GM21515 (cell line): ENCODE results near the gene SMIM24.
"Not testable (repeated sequence)": the region's sequence is repeated elsewhere in the genome, so short reads cannot be mapped to it uniquely, and the experiment has no call there.

Source experiments
- ATAC-seq: cut with Tn5 transposase; IDR thresholded peaks from one replicate; pipeline ENCODE4 v1.9.1; 2021; ENCODE audit not compliant: unreplicated experiment

Gene SMIM24

DNA sequence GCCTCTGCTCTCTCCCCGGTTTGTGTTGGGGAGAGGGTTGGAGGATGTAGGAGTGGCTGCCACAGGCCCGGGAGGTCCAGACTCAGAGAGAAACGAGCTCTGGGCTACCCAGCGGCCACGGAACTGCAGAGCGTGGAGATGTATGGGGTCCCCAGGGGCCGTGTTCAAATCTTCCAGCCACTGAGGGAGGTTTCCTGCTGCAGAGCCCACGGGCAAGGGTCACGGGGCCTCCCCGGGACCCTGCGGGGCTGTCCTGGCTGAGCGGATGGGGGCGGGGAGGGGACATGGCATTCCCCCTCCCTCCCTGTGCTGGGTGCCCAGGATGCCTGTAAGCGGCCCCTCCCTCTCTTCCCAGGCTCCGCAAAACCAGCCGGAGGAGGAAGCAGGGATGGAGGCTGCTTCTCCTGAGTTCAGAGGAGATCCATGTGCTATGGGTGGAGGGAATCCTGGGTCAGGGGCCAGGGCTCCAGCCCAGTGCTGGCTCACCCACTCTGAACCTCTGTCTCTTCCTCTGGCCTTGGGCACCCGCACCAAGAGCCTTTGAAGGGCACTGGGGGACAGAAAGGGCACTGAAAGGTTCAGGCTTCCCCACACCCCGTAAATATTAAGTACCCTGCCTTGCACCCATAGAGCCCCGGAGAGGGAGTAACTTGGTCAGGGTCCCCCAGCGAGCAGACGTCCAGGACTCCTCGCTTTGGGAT, 22.6 kb downstream of the SMIM24 start:
- no peak for ATAC-seq

DNA sequence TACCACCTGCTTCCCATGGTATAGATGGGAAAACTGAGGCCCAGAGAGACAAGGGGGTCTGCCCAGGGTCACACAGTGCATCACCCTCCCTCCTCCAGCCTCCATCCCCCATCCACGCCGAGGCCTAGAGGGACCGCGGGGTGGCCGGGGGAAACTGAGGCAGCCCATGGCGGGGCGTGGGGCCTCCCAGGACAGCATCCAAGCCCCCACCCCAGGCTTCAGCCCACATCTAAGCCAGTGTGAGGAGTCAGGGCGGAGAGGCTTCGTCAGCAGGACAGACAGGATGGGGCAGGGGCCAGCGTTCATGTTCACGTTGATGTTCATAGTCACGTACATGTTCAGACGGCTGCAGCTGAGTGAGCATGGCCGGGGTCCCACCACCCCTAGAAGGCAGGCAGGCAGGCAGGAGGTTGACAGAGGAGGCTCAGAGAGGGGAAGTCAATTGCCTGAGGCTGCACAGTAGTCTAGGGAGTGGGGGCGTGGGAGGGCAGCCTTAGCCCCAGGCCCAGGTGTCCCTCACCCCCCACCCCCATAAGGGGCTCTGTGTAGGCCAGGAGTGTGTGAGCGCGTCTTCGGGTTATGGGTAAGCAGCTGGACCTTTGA, 23.3 kb downstream of the SMIM24 start:
- ATAC-seq = no peak

DNA sequence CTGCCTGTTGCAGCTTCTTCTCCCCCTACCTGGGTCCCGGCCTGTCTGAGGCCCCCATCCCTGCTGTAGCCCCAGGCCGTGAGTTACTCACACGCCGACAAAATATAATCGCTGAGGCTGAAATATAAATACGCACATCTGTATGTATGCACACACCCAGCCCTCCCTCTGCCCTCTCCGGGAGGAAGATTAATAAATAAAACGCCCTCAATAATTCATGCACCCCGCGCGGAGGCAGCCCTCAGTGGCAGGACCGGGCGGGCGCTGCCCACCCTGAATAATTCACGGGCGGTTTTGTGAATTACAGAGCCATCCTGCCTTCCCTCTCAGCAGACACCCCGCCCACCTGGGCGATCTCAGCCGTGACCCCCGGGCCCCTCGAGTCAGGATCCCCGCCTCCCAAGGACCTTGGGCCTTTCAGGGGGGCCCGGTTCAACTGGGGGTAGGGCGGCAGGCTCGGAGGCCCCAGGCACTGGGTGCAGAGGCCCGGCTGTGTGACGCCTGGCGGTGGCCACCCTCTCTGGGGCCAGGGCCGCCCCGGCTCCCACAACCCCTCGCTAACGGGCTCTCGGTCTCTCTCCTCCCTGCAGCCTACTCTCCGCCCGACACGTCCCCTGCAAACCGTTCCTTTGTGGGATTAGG, 24.2 kb downstream of the SMIM24 start:
- ATAC-seq = no peak

DNA sequence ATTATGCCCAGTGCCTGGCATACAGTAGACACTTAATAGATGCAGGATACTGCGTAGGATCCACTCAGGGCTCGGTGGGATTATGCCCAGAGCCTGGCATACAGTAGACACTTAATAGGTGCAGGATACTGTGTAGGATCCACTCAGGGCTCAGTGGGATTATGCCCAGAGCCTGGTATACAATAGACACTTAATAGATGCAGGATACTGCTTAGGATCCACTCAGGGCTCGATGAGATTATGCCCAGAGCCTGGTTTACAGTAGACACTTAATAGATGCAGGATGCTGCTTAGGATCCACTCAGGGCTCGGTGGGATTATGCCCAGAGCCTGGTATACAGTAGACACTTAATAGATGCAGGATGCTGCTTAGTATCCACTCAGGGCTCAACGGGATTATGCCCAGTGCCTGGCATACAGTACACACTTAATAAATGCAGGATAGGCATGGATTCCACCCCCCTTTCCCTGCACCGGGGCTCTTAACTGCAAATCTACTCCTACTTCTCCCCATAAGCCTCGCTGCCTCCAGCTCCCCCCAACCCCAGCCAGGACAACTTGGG, 24.9 kb downstream of the SMIM24 start:
- ATAC-seq = no peak

DNA sequence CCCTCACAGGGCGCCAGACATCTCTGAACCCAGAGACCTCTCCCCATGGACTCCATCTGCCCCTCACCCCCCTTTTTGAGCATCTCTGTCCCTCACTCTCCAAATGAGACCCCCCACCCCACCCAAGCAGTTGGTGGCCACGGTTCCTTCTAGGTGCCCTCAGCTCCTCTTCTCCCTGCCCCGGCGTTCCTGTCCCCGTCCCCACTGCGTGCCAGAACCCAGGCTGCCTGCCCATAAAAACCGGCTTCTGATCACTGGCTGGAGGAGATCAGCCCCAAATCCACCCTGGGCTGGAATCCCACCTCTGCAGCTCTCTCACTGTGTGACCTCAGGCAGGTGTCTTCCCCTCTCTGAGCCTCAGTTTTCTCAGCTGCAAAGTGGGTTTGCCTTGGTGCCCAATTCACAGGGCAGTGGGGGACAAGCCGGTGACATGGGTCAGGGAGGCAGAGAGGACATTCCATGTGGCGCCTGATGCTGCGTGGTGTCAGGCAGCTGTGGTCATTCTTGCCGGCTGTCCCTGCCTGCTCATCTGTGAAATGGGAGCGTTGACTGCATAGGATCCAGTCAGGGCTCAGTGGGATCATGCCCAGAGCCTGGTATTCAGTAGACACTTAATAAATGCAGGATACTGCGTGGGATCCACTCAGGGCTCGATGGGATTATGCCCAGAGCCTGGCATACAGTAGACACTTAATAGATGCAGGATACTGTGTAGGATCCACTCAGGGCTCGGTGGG, 25.5 kb downstream of the SMIM24 start:
- ATAC-seq = no peak

DNA sequence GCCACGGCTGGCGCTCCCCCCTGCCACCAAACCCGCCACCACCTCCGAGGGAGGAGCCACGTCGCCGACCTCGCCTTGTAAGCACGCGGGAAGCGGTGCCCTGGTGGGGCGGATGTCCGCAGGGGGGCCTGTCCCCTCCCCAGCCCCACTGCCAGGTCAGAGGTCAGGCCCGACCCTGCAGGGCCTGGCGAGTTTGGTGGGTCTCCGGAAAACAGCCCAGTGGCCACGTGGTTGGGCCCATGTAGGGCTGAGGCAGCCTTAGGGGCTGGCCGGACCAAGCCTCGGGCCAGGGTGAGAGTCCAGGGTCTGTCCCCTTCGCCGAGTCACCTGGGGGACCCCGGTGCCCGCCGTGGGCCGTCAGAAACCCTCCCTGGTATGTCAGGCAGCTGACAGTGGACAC, 26.5 kb downstream of the SMIM24 start:
- no peak for ATAC-seq

DNA sequence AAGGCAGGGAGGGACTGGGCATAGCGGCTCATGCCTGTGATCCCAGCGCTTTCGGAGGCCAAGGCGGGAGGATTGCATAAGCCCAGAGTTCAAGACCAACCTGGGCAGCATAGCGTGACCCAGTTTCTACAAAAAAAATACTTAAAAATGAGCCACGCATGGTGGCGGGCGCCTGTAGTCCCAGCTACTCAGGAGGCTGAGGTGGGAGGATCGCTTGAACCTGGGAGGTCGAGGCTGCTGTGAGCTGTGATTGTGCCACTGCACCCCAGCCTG, 27.4 kb downstream of the SMIM24 start:
- not testable (repeated sequence) for ATAC-seq

DNA sequence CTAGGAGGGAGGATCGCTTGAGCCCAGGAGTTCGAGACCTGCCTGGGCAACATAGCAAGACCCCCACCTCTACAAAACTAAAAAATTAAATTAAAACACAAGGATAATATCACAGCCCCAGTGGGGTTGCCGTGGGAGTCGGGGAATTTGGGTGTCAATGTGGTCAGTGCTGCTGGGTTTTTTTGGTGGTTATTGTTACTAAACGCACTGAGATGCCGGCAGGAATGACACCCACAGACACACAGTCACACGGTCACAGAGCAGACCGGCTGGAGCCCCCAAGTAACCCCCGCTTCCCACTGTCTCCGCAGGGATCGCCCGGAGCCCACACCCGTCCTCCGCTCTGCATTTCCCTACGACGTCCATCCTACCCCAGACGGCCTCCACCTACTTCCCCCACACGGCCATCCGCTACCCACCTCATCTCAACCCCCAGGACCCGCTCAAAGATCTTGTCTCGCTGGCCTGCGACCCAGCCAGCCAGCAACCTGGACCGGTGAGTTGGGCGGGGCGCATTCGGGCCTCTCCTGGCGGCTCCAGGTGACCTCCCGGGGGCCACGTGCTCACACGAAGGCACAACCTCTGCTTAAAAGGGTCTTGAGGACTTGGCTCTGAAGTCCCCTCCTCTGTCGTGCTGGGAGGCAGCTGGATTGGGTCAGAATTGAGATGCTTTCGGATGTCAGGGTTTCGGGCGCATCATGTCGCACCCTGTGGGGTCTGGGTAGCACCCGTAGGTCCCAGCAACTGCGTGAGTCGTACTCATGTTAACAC, 28.0 kb downstream of the SMIM24 start:
- no peak for ATAC-seq

DNA sequence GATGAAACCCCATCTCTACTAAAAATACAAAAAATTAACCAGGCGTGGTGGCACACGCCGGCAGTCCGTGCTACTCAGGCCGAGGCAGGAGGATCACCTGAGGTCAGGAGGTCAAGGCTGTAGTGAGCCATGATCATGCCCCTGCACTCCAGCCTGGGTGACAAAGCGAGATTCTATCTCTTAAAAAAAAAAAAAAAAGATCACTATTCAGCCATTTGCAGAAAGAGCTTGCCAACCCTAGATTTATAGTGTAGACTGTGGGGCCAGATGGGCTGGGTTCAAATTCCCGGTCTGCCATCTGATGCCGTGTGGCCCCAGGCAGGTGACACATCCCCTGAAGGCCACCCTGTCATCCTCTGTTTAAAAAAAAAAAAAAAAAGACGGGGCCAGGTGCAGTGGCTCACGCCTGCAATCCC, 28.9 kb downstream of the SMIM24 start:
- no peak for ATAC-seq

DNA sequence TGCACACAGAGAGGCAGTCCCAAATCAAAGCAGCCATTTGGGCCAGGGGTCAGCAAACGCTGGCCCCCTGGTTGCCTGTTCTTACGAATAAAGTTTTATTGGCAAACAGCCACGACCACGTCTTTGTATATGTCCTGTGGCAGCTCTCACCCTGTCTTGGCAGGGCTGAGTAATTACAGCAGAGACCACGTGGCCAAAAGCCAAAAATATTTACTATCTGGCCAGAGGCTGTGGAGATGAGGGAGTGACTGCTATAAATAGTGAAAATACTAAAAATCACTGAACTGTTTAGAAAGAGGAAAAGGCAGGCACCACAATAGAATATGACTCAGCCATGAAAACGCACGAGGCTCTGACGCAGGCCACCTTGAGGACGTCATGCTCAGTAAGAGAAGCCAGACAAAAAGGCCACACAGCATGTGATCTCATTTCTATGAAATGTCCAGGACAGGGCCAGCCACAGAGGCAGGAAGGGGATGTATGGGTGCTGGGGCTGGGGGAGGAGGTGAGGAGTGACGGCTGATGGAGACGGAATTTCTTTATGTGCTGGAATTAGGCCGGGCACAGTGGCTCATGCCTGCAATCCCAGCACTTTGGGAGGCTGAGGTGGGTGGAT, 29.4 kb downstream of the SMIM24 start:
- ATAC-seq = no peak

DNA sequence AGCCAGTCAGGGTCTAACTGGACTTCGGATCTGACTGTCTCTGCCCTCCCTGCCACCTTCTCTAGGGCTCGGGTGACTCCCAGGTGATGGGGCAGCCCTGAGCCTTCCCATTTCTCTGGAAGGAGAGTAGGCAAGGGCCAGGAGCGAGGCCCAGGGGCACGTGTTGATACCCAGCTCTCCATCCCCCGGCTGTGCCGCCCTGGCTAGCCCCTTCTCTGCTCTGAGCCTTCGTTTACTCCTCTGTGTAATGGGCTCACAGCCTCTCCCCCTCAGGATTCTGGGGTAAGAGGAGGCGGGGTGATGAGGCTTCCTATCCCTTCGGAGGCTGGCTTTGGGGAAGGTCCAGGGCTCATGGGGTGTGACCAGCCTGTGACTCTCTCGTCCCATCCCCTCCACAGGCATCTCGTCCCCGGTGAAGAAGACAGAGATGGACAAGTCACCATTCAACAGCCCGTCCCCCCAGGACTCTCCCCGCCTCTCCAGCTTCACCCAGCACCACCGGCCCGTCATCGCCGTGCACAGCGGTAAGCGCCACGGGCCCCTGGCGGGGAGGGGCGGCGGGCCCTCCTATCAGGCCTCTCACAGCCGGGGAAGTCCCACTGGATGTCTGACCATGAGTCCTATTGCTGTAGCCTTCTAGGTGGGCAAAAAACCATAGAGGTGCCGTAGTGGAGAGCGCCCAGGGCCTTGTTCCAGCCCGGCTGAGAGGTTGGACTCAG, 31.6 kb downstream of the SMIM24 start:
- no peak for ATAC-seq

DNA sequence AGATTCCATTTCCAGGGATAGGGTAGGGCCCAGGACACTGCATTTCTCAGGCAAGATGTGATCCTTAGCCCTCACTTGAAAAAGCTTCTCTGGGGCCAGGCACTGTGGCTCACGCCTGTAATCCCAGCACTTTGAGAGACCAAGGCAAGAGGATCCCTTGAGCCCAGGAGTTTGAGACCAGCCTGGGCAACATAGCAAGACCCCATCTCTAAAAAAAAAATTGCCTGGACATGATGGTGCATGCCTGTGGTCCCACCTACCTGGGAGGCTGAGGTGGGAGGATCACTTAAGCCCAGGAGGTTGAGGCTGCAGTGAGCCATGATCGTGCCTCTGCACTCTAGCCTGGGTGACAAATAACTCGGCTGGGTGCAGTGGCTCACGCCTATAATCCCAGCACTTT, 33.7 kb downstream of the SMIM24 start:
- not testable (repeated sequence) for ATAC-seq

DNA sequence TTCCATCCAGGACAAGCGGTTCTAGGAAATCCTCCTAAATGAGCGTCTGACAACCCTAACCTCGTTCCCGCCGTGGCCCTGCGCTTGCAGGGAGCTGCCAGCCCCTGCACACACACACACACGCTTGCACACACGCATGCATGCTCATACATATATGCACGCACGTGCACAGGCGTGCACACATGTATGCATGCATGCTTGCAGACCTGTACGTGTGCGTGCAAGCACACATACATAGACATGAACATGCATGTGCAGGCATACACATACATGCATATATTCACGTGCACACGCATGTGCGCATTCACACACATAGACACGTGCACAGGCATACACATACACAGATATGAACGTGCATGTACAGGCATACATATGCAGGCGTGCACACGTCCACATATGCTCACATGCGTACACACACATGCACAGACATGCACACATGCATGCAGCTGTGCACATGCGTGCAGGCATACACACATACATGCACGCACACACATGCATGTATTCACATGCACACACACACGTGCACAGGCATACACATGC, 35.6 kb downstream of the SMIM24 start:
- ATAC-seq = no peak

DNA sequence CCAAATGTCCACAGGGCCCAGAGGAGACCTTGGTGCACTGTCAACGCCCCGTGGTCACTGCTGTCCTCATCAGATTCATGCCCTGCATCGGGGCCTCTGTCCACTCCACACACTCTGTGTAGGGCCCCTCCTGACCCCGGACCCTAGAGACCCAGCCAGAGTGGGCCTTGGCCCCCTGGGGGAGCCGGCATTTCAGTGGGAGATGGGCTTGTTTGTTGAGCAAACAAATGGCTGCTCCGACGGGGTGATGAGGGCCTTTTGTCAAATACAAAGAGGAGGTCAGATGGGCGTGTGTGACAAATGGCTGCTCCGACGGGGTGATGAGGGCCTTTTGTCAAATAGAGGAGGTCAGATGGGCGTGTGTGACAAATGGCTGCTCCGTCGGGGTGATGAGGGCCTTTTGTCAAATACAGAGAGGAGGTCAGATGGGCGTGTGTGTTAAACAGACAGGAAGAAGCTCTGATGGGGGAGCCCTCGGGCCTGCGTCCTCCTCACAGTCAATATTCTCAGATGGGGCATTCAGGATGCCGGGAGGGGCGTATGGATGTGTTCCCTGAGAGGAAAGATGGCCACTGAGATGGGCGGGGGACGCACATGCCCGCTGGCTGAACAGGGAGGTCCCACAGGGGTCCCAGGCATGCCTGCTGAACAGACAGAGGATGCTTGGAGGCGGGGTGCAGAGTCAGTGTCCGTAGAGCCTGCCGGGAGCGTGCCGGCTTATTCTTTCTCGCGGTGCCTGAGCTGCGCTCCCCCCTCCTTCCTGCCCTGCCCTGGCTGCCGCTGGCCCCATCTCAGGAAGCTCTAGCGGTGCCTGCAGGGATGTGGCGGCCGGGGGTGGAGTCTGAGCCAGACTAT, 36.3 kb downstream of the SMIM24 start:
- no peak for ATAC-seq

DNA sequence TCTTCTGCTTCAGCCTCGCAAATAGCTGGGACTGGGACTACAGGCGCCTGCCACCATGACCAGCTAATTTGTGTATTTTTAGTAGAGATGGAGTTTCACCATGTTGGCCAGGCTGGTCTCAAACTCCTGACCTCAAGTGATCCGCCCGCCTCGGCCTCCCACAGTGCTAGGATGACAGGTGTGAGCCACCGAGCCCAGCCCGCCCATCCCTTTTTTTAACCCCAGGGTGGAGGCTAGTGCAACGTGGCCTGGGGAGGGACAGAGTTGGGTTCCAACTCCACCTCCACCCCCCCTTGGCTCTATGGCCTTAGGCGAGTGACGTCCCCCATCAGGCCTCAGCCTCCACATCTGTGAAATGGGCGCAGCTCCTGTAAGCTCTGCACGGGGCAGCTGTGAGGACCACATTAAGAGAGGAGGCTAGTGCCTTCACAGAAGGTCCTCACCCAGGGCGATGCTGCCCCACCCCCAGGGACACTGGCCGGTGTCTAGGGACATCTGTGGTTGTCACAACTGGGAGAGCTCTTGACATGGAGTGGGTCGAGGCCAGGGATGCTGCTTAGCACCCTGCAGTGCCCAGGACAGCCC, 37.7 kb downstream of the SMIM24 start:
- ATAC-seq = no peak

DNA sequence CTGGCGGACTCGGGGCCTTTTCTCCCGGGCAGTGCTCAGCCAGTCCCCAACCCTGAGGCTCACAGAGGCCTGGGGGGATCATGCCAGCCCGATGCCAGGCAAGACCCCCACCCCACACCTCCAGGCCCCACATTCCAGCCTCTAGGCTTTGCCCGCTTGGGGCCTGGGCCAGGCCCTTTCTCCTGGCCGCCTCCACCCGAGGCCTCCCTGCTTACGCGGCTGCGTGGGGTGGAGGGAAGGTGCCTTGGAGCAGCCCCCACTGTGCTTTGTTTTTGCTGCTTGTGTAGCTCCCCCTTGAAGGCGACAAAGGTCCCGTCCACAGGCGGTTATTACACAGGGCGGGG, 38.4 kb downstream of the SMIM24 start:
- no peak for ATAC-seq

DNA sequence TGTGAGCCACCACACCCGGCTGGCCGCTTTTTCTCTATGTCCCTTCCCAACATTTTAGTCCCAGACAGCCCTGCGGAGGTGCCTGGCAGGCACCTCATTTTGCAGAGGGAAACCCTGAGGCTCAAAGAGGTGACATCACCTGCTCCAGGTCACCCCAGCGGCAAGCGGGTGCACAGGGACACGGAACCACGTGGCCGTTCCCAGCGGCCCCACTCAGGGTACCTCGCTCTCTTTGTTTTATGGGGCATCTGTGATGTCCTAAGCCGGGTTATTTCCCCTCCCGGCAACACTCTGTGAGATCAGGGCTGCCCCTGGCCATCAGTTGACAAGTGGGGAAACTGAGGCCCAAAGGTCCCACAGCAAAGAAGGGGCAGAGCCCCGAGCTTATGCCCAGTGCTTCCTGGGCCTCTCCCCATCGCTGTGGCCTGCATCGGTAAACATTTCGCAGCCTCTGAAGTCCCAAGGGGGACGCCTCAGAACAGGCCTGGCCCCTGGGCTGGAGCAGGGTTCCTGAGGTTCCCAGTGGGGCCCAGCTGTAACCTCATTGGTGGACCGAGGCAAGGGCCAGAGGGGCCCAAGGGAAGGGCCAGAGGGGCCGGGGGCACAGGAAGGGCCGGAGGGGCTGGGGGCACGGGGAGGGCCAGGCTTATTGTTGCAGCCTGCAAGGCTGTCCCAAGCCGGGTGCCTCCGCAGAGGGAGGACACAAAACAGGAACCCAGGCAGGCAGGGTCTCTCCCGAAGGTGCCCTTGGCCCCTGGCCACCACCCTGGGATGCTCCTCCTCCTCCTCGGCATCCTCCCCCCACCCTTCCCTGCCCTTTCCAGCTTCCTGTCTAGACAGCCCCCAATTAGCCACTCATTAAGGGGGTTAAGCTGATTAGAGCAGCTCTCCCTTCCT, 39.0 kb downstream of the SMIM24 start:
- no peak for ATAC-seq
